SJCRH30 (cell line): ENCODE data around the gene FIP1L1. TPM values are rescaled to one million over a fixed set of nuclear protein-coding genes. Genes with fewer than 3 reads are reported as not detected.

Experiments used
- total RNA-seq: library from RNA; depleted of rRNA; stranded (reverse); fragments of >200 nt; shearing (Covaris generic); gene quantifications from 2 replicates; pipeline ENCODE4 v1.2.3, GENCODE V29; 2014; rRNA removed

Gene FIP1L1
- total RNA-seq, 1 experiment from 2014 or later: 95.2 TPM

Other genes with a start within 250 kb of the FIP1L1 start
- gene SCFD2, start 11.6 kb upstream of the FIP1L1 start, total RNA-seq: 25.3 and 27.0 TPM in 2 replicates
- gene LNX1, start 213.8 kb downstream of the FIP1L1 start, total RNA-seq: 3.3 and 3.4 TPM in 2 replicates